Activated T-cell treated with anti-CD3 and anti-CD28 coated beads, Interleukin-2, amount 50 U/mL, for 24 hours (primary cell): ENCODE data around the gene APOBEC2.

ENCODE experiments used
- DNase-seq: peaks from one replicate; pipeline ENCODE4 v3.0.0-alpha.2; 2020
- H3K27ac Mint-ChIP-seq: 2 replicates; pipeline ENCODE4 v1.8.0; 2020; ENCODE audit warnings: mild to moderate bottlenecking, mixed read lengths
- H3K27me3 Mint-ChIP-seq: 2 replicates; pipeline ENCODE4 v1.8.0; 2020; ENCODE audit warnings: mixed read lengths
- H3K36me3 Mint-ChIP-seq: 2 replicates; pipeline ENCODE4 v1.8.0; 2020; ENCODE audit warnings: low read depth, mixed read lengths
- H3K4me1 Mint-ChIP-seq: 2 replicates; pipeline ENCODE4 v1.8.0; 2020; ENCODE audit warnings: low read depth, mixed read lengths
- H3K4me3 Mint-ChIP-seq: 2 replicates; pipeline ENCODE4 v1.8.0; 2020; ENCODE audit warnings: mild to moderate bottlenecking, moderate library complexity, mixed read lengths
- H3K9me3 Mint-ChIP-seq: 2 replicates; pipeline ENCODE4 v1.8.0; 2020; ENCODE audit warnings: mixed read lengths

Gene APOBEC2

DNA sequence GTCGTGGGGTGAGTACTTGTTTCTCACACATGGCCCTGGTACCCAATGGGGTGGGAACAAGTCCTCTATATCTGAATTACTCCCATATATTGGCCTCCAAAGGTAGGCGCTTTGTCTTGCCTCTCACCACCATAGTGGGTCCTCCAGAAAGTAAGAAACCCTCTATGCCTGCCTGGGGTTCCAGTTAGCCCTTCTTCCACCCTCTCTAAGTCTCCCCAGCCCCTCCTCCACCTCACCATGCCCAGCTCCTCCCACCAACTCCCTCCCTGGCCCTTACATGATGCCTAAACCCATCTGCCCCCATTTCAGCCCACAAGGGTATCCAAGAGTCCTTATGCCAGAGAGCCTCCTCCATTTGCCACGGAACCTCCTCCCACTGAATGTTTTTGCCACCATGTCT lies 9.9 kb upstream of the APOBEC2 start:
- DNase-seq = no peak
- Mint-ChIP-seq H3K9me3 (no peaks in the 10 kb centered on the region), H3K36me3 (peaks cover 14% of the 10 kb centered on the region), H3K27me3 (no peaks in the 10 kb centered on the region), H3K27ac (no peak overlapping the region), H3K4me1 (peaks cover 10% of the 10 kb centered on the region), H3K4me3 (no peak overlapping the region)

- Mint-ChIP-seq H3K27me3 (no peaks in the 10 kb centered on the region), H3K27ac (no peak overlapping the region), H3K4me3 (no peak overlapping the region), H3K9me3 (no peaks in the 10 kb centered on the region), H3K4me1 (peaks cover 3% of the 10 kb centered on the region), H3K36me3 (peaks cover 24% of the 10 kb centered on the region)
- DNase-seq = no peak
These were observed 7.3 kb upstream of the APOBEC2 start for GRCh38 chr6:41045664-41046063.

GRCh38 chr6:41046084-41046483 lies 6.9 kb upstream of the APOBEC2 start:
- Mint-ChIP-seq H3K27ac (no peak overlapping the region), H3K4me3 (no peak overlapping the region), H3K27me3 (no peaks in the 10 kb centered on the region), H3K9me3 (no peaks in the 10 kb centered on the region), H3K36me3 (peaks cover 26% of the 10 kb centered on the region), H3K4me1 (no peaks in the 10 kb centered on the region)
- no peak for DNase-seq

DNA sequence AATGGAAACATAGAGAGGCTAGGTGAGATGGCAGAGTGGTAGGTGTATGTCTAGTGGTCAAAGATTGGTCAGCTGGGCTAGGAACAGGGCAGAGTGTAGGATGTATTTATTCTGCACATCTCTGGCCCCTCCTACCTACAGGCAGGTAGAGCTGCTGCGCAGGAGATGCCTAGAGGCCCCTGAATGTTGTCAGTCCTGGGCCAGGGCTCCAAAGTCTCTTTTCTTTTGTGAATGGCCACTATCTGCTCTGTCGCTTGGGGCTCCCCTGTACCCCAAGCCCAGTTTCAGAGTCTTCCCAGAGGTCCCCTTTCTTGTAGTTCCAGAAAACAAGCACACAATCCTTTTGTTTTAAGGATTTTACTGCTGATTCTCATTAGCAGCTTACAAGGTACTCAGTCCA lies 5.7 kb upstream of the APOBEC2 start:
- Mint-ChIP-seq H3K36me3 (peaks cover 31% of the 10 kb centered on the region), H3K9me3 (no peaks in the 10 kb centered on the region), H3K4me1 (peaks cover 9% of the 10 kb centered on the region), H3K4me3 (no peak overlapping the region), H3K27ac (no peak overlapping the region), H3K27me3 (no peaks in the 10 kb centered on the region)
- no peak for DNase-seq

DNA sequence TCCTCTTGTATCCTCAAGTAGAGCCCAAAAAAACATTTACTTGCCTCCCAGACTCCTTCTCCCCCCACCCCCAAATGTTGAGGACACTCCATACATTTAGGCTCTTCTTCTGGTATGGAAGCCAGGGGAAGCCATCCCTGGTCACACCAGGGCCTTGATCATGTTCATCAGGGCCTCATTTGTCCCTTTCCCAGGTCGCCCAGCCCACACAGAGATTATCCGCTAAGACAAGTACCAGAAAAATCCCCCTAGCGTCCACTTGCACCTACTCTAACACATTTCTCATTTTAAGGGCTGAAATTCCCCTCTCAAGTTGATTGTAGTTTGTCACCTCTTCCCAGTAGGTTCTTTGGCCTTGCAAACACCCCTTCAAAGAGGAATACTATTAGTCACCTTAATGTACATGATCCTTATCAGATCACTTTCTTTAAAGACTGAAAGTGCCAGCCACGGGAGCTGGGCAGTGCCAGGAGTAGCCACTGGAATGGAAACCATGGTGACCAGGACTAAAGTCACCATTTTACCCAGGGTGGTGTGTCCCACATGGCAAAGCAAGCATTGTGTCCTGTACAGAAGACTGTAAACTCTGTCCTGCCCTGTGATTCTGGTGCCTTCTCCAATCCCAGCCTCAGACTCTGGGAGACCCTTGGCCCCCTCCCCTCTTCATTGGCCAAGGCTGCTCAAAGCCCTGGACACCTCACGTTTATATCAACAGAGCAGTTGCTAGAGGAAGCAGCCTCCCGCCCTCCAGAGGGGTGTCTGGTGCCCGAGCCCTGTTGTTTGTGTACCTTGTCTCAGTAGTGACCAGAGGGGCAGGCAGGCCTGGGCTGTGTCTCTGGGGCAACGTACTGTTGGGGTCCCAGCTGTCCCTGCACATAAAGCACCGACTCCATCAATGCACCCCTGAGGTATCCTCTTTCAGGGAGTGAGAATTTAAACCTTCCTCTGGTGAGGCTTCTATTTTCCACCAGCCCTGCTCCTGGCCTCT lies 5.0 kb upstream of the APOBEC2 start:
- Mint-ChIP-seq H3K4me1 (peaks cover 15% of the 10 kb centered on the region), H3K27me3 (no peaks in the 10 kb centered on the region), H3K36me3 (peaks cover 28% of the 10 kb centered on the region), H3K4me3 (no peak overlapping the region), H3K27ac (no peak overlapping the region), H3K9me3 (no peaks in the 10 kb centered on the region)
- DNase-seq = no peak

DNA sequence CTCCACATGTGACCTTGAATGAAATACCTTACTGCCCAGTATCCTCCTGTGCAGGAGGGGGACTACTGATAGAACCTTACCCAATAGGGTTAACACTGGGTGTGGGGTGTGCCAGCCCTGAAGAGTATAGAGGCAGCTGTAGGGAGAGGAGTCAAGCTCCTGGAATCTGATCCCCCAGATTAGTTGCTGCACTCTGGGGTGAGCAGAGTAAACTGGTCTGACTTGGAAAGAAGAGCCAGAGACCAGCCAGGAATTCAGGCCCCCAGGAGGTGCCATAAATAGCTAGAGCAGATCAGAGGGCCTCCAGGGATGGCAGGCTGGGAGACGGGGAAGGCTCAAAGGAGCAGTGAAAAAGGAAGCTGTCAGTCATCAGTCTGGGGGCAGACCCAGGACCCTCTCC lies 3.5 kb upstream of the APOBEC2 start:
- Mint-ChIP-seq H3K27me3 (no peaks in the 10 kb centered on the region), H3K27ac (no peak overlapping the region)
- DNase-seq = no peak

DNA sequence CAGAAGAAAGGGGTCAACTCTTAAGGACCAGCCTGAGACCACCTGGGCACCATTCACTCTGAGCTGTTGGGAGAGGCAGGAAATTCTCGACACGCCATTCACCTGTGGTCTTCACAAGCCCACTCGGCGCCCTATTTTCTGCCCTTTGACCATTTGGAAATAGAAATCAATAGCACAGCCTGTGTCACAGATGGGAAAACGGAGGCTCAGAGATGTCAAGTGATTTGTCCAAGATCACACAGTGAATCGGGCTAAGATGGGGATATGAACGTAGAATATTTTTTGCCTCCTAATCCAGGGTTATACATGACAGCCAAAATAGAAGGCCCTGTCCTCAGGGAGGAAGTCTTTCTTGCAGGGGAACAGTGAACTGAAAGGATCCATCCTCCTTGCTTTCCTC lies 3.0 kb upstream of the APOBEC2 start:
- Mint-ChIP-seq H3K36me3 (peaks cover 31% of the 10 kb centered on the region), H3K9me3 (no peaks in the 10 kb centered on the region), H3K27me3 (no peaks in the 10 kb centered on the region), H3K4me3 (no peak overlapping the region), H3K27ac (no peak overlapping the region), H3K4me1 (peaks cover 15% of the 10 kb centered on the region)
- DNase-seq = no peak

More for the DNA sequence above, 3.5 kb upstream of the APOBEC2 start:
- Mint-ChIP-seq H3K36me3 (peaks cover 28% of the 10 kb centered on the region), H3K9me3 (no peaks in the 10 kb centered on the region), H3K4me1 (peaks cover 15% of the 10 kb centered on the region), H3K4me3 (no peak overlapping the region)

DNA sequence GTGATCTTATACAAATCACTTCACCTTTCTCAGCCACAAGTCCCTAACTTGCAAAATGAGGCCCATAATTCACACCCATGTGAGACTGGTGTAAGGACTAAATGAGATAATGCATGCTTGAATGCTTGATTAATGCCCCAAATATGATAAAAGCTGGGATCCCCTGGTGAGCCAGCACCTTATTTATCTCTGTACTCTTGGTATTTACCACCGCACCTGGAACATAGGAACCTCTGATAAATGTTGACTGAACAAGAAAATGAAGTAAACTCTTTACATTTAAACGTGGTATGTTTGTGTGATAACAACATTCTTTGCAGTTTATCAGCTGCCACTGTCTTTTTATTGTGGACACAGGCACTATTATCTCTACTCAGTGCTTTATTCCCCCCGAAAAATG lies 2.5 kb upstream of the APOBEC2 start:
- Mint-ChIP-seq H3K27ac (no peak overlapping the region), H3K36me3 (peaks cover 36% of the 10 kb centered on the region), H3K27me3 (no peaks in the 10 kb centered on the region), H3K4me3 (no peak overlapping the region), H3K4me1 (peaks cover 15% of the 10 kb centered on the region), H3K9me3 (no peaks in the 10 kb centered on the region)
- no peak for DNase-seq

GRCh38 chr6:41051873-41052272 lies 1.1 kb upstream of the APOBEC2 start:
- Mint-ChIP-seq H3K9me3 (no peaks in the 10 kb centered on the region), H3K4me1 (peaks cover 15% of the 10 kb centered on the region), H3K36me3 (peaks cover 44% of the 10 kb centered on the region), H3K4me3 (no peak overlapping the region), H3K27ac (peak overlapping the region; percentile 69), H3K27me3 (no peaks in the 10 kb centered on the region)
- DNase-seq = no peak

DNA sequence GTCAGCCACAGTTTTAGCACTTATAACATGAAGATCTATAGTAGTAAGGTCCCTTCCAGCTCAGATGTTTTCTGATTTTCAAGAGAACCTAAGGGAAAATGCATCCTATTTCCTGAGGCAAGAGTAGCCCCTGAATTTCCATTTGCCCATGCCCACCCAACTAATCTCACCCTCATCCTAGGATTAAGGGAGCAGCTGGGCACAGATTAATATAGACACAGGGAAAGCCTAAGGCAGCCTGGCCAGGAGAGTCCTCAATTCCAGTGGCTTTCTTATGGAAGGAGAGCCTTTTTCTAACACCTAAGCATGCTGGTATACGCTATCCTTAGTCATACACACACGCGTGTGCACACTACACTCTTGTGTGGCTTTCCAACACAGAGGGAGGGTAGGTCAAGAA lies 1.5 kb downstream of the APOBEC2 start:
- H3K36me3 Mint-ChIP-seq = peaks cover 57% of the 10 kb centered on the region
- no peak overlapping the region for H3K4me3 Mint-ChIP-seq
- no peak for DNase-seq
- no peak overlapping the region for H3K27ac Mint-ChIP-seq
- no peaks in the 10 kb centered on the region for H3K27me3 Mint-ChIP-seq
- H3K4me1 Mint-ChIP-seq = peaks cover 18% of the 10 kb centered on the region
- no peaks in the 10 kb centered on the region for H3K9me3 Mint-ChIP-seq

DNA sequence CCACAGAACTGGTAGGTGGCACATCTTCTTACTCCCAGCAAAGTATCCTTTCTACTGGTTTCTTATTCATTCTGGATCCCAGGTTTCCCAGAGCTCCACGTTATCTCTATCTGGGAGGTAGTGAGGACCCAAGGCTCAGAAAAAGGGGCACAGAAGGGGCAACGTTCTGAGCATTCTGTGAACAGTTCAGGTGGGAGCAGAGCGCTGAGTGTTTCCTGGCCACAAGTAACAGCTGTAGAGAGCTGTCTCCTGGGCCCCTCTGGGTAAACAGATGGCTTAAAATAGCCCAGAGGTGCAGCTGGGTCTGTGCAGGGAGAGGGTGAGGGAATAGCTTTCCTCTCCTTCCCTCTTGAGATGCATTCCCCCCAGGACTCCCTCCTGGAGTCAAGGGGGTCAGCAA lies 2.1 kb downstream of the APOBEC2 start:
- no peak for DNase-seq
- H3K27ac Mint-ChIP-seq = no peak overlapping the region
- no peaks in the 10 kb centered on the region for H3K27me3 Mint-ChIP-seq
- no peak overlapping the region for H3K4me3 Mint-ChIP-seq
- peaks cover 18% of the 10 kb centered on the region for H3K4me1 Mint-ChIP-seq
- no peaks in the 10 kb centered on the region for H3K9me3 Mint-ChIP-seq
- H3K36me3 Mint-ChIP-seq = peaks cover 58% of the 10 kb centered on the region

- no peak for DNase-seq
- H3K36me3 Mint-ChIP-seq = peaks cover 66% of the 10 kb centered on the region
- H3K4me3 Mint-ChIP-seq = no peak overlapping the region
- no peaks in the 10 kb centered on the region for H3K27me3 Mint-ChIP-seq
- peaks cover 12% of the 10 kb centered on the region for H3K4me1 Mint-ChIP-seq
- H3K9me3 Mint-ChIP-seq = no peaks in the 10 kb centered on the region
- H3K27ac Mint-ChIP-seq = no peak overlapping the region
These were observed 3.9 kb downstream of the APOBEC2 start for GRCh38 chr6:41056768-41057490.

DNA sequence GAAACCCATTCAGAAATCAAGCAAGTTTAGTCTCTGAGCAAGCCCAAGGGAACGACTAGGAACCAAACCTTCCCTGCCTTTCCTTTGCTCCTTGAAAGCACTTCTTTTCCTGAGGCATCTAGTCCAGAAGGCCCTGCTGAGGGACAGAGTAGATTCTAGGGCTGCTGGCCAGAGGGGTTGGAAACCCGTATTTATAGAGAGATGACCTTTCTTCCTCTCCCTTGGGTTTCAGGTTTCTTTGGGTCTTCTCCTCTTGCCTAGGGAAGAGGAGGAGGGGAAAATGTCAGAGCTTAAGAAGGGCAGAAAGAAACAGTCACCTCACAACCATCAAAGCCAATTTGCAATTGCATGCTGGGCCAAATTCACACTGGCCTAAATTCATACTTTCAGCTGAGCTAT lies 5.8 kb downstream of the APOBEC2 start:
- Mint-ChIP-seq H3K4me1 (peaks cover 3% of the 10 kb centered on the region), H3K27me3 (no peaks in the 10 kb centered on the region), H3K27ac (no peak overlapping the region), H3K9me3 (no peaks in the 10 kb centered on the region), H3K4me3 (no peak overlapping the region), H3K36me3 (peaks cover 80% of the 10 kb centered on the region)
- no peak for DNase-seq

DNA sequence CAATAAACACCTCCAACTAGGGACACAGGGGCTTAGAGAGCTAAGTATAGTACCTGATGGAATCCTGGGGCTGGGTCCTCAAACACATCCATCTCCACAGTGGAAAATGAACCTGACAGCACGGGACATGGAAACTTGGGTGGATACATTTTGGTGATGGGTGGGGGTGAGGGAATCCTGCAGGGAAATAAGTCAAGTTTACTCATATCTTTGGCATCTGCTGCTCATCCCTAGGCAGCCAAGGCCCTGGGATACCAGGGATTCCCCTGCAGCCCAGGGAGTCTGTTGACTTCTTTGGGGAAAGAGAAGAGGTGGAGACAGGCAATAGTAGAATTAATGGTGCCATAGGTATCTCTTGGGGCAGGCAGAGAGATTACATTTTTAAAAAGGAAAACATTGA lies 6.6 kb downstream of the APOBEC2 start:
- Mint-ChIP-seq H3K4me3 (no peak overlapping the region), H3K27me3 (no peaks in the 10 kb centered on the region), H3K4me1 (peaks cover 7% of the 10 kb centered on the region), H3K9me3 (no peaks in the 10 kb centered on the region), H3K36me3 (peaks cover 88% of the 10 kb centered on the region), H3K27ac (no peak overlapping the region)
- DNase-seq = no peak

GRCh38 chr6:41061196-41061726 lies 8.3 kb downstream of the APOBEC2 start:
- Mint-ChIP-seq H3K9me3 (no peaks in the 10 kb centered on the region), H3K36me3 (peaks cover 90% of the 10 kb centered on the region)

More at GRCh38 chr6:41061196-41061726, 8.3 kb downstream of the APOBEC2 start:
- Mint-ChIP-seq H3K27ac (no peak overlapping the region), H3K27me3 (no peaks in the 10 kb centered on the region), H3K4me3 (no peak overlapping the region), H3K4me1 (peaks cover 7% of the 10 kb centered on the region)
- DNase-seq = no peak
